Adipose tissue (tissue), 3 donors: ENCODE measurements around the gene NDUFB8. TPM values are rescaled to one million over a fixed set of nuclear protein-coding genes. Genes with fewer than 3 reads are reported as not detected.

Experiments used
- H3K27ac ChIP-seq: one replicate; pipeline ENCODE4 v1.5.1; 2013; ENCODE audit warnings: low read depth, low read length
- WGBS, 3 donors: extraction: QIAGEN DNeasy Blood & Tissue Kit; methylation state at CpG; one replicate each; pipeline ENCODE4 v1.1.7; 2013; 5-methylcytosine and 5-hydroxymethylcytosine counted together
- polyA plus RNA-seq, 3 donors: library from polyadenylated mRNA; stranded (reverse); fragments of 200-250 nt; gene quantifications; one replicate each; pipeline ENCODE4 v1.2.3, GENCODE V29; 2013
- donor health status: healthy with polysubstance abuse.
- donor health status: Bipolar disorder and iron deficiency.
- donor health status: healthy.

The NDUFB8 gene
- polyA plus RNA-seq, 3 donors = 140 to 379 (median 306) TPM

DNA sequence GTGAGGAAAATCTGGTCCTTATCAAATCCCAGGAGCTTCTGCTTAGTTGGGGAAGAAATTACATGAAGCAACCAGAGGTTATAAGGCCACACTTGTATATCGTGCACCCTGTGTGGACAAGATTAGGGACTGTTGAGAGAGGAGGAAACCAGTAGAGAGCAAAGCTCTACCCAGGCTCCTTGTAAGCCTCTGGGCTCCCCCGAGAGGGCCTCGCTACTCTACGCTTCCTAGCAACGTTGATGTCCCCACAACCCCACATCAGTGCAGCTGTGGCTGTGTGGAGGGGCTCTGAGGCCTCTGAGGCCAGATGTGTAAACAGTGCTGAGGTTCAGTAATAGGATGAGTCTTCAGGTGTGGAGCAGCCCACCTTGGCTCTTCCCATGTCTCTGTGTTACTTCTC, 22.1 kb upstream of the NDUFB8 start:
- WGBS, 3 donors = 74 to 77% (median 75%) methylated on average over 5 of the region's 5 CpGs
- no peak overlapping the region for H3K27ac ChIP-seq

DNA sequence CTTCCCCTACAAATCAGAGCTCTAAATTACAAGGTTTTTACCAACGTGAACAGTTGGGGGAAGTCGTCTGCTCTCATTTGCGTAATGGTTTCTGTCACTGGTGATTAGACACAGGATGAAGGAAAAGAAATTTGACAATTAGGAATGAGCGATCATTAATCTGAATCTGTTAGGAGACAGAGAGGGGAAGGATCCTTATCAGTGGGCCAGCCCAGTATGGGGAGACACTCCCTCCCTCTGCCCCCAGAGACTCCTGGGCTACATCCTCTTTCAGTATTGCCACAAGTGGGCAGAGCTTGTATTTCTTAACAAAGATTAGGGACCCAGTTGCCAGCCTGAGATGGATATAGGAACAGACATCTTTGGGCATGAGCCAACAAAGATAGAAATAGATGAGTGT, 21.5 kb upstream of the NDUFB8 start:
- H3K27ac ChIP-seq = no peak overlapping the region
- WGBS, 3 donors = 57 to 82% (median 60%) methylated on average over 4 of the region's 4 CpGs

DNA sequence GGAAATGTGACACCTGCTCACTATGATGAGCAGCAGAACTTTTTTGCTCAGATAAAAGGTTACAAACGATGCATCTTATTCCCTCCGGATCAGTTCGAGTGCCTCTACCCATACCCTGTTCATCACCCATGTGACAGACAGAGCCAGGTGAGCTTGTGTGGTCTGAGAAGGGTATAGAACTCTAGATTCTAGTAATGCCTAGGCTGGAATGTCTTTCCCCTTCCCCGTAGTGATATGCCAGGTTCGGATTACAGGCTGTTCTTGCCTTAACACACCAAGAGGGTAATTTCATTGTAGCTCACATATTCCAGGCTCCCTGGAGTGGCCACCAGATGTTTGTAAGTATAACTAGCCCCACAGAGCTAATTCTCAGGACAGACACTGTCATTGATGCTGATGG, 15.3 kb upstream of the NDUFB8 start:
- WGBS, 3 donors = 90 to 93% (median 92%) methylated on average over 5 of the region's 5 CpGs
- H3K27ac ChIP-seq = no peak overlapping the region

DNA sequence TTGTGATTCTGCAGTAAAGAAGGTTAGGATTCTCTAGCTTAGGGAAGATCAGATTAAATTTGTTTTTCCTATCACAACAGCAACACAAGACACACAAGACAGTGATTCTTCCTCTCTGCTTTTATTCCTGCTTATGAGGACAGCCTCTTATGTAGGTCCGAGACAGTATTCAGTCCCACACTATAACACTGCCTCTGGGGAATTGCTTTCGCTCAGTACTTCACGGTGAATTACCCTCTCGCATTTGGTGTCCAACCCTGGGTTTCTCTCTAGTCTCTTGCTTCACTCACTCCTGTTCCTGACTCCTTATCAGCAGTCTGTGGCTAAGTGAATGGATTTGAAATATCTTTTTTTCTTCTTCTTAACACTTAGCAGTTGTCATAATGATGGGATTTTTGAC, 7.8 kb upstream of the NDUFB8 start:
- H3K27ac ChIP-seq = no peak overlapping the region
- WGBS, 3 donors = 90 to 91% (median 90%) methylated on average over 4 of the region's 4 CpGs

DNA sequence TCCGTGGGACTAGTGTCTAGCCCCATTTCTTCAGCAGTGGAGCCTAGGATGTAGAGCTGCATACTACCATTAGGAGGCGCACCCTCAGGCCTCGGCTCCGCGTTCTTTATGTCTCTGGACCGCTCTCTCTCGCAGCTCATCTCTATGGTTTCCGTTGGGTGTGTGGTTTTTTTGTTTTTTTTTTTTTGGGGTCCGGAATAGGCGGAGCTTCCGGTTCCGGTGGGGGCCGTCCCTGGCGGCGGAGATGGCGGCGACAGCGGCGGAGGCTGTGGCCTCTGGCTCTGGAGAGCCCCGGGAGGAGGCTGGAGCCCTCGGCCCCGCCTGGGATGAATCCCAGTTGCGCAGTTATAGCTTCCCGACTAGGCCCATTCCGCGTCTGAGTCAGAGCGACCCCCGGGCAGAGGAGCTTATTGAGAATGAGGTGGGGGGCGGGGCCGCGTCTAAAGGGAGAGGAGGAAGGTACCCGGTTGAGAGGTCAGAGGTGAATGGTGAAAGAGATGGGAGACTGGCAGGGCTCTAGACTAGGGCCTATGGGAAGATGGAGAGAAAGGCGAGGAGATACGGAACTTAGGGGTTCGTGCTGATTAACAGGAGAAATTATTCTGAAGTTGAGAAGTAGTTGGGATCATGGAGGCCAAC, 6.2 kb upstream of the NDUFB8 start, which contains the start of gene HIF1AN:
Gene HIF1AN (plus strand): TSS at position 229 of the 639 bp plus-strand sequence. CDS start 16 bp downstream, at position 245.
- 0 to 1% (median 1%) methylated on average over 35 of the region's 35 CpGs for WGBS, 3 donors
- no peak within 1 kb of the TSS for H3K27ac ChIP-seq

DNA sequence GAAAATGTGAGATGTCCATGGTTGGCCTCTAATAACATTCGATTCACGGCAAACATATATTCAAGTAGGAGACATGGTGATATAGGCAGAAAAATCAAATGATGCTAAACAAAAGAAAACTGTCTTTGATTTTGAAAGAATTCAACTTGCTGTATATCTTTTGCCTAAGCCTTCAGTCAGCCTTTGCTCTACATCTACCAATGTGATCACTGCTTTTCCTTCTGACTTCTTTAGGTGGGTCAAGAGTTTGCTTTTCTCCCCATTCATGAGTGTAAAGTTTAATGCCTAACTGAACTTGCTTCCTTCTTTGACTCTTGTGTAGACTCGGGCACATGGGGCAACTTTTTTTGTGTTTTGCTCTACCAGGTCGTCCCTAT, 5.7 kb upstream of the NDUFB8 start:
- WGBS, 3 donors = 48 to 51% (median 50%) methylated on average over 4 of the region's 4 CpGs
- H3K27ac ChIP-seq = no peak overlapping the region

DNA sequence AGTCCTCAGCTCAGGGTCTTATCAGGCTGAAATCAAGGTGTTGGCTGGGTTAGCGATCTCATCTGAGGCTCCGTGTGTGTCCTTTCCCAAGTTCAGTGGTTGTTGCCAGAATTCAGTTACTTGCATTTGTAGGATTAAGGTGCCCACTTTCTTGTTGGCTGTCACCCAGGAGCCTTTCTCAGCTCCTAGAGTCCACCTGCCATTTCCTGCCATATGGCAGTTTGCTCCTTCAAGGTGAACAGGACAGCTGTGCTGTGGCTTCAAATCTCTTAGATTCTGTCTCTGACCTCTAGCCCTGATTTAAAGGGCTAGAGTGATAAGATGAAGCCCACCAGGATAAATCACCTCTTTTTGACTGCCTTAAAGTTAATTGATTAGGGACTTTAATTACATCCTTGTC, 5.1 kb upstream of the NDUFB8 start:
- 68 to 89% (median 85%) methylated on average over 2 of the region's 2 CpGs for WGBS, 3 donors
- H3K27ac ChIP-seq = no peak overlapping the region

DNA sequence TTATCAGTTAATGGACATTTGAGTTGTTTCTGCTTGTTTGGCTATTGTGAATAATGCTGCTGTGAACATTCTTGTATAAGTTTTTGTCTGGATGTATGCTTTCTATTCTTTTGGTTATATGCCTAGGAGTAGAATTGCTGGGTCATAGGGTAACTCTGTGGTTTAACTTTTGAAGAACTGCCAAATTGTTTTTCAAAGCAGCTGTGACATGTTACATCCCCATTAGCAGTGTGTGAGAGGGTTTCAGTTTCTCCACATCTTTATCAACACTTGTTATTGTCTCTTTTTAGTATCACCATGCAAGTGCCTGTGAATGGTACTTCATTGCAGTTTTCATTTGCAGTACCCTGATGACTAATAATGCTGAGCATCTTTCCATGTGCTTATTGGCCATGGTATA, 2.1 kb upstream of the NDUFB8 start:
- H3K27ac ChIP-seq = no peak overlapping the region

DNA sequence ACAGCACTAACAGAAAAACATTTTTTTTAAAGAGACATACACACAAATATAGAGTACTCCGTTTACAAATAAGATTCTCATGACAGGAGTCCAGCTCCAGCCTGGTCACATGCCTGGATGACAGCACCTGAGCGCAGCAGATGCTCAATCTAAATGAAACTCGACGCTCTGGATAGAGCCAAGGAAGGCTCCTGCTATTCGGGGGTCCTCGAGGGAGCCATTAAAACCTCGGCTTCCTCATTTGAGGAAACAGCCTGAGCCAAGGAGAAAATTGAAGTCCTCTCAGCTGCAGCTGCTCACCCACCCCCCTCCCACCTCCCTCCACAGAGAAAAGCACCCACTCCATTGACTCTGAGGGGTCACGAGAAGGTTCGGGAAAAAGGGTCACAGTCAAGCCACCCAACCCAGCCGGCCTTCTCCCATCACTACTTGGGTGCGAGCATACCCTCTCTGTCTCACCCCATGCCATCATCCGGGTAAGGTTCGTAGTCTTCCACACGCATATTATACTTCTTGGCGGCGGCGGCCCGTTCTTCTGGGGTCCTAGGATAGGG, 673 bp downstream of the NDUFB8 start:
- WGBS, 3 donors = 1 to 2% (median 1%) methylated on average over 18 of the region's 18 CpGs
- no peak overlapping the region for H3K27ac ChIP-seq

DNA sequence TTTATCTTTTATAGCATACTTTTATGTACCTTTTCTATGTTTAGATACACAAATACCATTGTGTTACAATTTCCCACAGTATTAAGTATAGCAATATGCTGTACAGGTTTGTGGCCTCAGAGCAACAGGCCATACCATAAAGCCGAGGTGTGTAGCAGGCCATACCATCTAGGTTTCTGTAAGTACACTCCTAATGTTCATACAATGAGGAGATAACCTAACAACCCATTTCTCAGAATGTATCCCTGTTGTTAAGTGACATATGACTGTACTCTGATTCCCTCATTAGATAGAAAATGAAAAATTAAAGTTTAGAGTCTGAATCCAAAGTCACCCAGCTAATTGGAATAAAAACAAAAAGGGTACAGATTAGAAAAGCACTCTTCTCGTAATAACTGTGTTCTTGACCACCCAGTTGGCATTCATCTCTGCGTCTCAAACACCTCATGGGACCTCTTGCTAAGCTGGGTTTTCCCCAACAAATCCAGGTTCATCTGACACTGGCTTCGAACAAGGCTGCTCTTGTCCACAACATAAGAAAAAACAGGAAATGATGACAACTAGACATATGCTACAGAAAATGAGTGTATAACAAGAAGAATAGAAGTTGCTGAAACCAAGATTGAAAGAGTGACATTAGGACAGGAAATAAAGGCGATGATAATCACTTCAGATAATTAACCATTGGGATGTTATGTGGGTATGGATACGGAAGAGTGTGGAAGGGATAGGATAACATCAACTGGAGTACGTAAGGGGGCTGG, 1.4 kb downstream of the NDUFB8 start:
- no peak overlapping the region for H3K27ac ChIP-seq
- 46 to 60% (median 48%) methylated on average over 7 of the region's 7 CpGs for WGBS, 3 donors

DNA sequence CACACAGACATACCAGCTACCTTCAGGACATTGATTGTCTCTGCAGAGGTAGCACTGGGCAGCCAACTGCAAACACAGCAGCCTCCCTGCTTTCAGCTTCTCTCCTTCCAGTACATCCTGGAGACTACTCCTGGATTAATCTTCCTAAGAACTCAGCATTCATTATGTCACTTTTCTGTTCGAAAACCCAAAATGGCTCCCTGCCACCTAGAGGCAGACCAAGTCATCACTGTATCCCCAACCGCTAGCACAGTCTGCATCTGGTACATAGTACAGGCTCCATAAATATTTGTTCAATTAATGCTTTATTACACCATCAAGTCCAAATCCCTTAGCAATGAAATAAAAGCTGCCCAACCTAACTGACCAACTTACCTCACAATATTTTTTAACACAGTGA, 5.0 kb downstream of the NDUFB8 start:
- 82 to 88% (median 86%) methylated on average over 2 of the region's 2 CpGs for WGBS, 3 donors
- H3K27ac ChIP-seq = no peak overlapping the region

DNA sequence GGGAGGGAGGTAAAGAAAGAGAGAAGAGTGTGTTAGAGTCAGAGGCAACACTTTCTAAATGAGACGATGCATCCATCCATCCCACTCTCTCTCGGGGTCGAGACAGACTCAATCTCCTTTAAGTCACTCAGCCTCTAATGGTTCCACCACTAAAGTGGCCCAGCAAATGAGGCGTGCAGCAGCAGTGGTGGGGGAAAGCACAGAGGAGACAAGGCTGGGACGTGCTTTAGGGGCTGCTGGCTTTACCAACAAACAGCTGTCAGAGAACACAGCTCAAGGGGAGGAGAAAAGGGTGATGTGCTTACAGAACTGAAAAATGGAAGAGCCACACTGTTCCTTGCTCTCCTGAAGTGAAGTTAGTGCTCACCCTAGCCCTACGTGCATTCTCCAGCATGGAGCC, 5.5 kb downstream of the NDUFB8 start:
- WGBS, 3 donors = 86 to 90% (median 88%) methylated on average over 6 of the region's 6 CpGs
- no peak overlapping the region for H3K27ac ChIP-seq

DNA sequence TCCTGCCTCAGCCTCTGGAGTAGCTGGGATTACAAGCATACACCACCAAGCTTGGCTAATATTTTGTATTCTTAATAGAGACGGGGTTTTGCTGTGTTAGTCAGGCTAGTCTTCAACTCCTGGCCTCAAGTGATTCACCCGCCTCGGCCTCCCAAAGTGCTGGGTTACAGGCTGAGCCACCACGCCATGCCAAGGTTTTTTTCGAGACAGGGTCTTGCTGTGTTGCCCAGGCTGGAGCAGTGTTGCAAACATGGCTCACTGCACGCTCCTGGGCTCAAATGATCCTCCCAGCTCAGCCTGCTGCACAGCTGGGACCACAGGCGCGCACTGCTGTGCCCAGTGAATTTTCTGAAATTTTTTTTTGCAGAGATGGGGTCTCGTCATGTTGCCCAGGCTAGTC, 6.7 kb downstream of the NDUFB8 start:
- no peak overlapping the region for H3K27ac ChIP-seq
- 93 to 97% (median 96%) methylated on average over 9 of the region's 9 CpGs for WGBS, 3 donors

DNA sequence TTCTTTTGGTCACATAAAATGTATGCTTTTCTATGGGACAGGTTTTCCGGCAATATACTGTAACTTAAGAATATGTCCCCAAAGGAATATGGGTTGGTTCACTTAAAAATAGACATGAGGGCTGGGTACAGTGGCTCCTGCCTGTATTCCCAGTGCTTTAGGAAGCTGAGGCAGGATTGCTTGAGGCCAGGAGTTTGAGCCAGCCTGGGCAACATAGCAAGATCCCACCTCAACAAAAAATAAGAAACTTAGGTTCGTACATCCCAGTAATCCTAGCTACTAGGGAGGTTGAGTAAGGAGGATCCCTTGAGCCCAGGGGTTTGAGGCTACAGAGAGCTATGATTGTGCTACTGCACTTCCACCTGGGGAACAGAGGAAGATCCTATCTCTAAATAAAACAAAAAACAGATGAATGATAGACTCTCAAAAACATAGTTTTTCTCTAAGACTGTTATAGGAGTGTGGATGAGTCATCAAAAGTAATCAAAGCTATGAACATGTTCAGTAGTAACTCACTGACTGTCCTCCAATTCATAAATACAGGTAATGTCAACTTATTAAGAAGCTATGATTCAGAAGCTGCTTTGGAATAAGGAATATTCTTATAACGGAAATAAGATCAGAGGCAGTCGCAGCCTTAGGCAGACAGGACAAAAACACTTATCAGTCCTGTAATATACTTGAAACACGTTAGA, 7.4 kb downstream of the NDUFB8 start:
- no peak overlapping the region for H3K27ac ChIP-seq
- WGBS, 3 donors = 76 to 82% (median 82%) methylated on average over 5 of the region's 5 CpGs

DNA sequence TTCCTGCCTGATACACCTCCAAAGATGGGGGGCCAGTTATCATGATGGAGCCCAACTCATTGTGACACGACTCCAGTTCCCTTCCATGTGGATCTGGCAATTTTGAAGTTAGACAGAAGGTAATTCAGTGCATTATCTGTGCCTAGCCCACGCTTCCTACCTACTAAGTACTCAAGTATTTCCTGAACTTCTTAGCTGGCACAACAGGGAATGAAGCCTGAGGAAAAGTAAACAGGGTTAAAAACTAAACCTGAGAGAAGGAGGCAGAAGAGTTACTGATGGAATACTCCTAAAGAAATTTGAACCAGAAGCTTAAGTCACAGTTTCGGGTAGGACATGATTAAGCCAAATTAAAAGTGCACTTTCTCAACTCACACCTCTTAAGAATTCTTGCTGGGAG, 8.9 kb downstream of the NDUFB8 start:
- no peak overlapping the region for H3K27ac ChIP-seq

DNA sequence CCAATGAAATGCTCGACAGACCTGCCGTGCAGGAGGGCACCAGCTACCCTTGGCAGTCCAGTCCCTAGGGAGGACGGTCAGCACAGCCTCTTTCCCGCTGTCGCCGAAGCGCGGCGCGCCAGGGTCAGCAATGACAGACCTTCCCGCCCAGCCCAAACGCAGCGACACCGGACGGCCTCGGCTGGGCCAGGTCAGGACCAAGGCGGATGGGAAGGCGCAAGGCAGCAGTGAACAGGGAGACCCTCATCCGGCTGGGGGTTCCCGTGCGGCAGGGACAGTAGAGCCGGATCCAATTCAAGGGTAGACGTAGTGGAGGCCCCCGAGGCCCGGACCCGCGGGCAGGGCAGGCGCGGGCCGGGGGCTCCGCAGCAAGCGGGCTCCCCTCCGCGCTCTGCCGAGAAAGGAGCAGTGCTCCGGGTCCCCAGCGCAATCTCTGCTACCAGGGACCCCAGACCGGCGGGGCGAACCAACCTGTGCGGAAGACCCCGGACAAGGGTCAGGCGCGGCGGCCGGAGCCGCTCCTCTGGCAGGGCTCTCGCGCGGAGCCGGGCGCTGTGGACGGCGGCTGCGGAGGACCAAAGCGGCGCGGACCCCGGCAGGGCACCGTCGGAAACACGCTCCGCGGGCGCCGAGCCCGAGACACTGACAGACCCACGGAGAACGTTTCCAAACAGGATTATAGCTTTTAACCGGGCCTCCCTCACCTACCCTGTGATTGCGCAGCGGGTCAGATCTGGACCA, 10.2 kb downstream of the NDUFB8 start, which contains the start of gene SEC31B:
Gene SEC31B (minus strand): TSS at position 551 of the 741 bp plus-strand sequence. CDS start 2,909 bp downstream, outside the sequence.
- H3K27ac ChIP-seq = no peak within 1 kb of the TSS

More for the DNA sequence above, 8.9 kb downstream of the NDUFB8 start:
- 77 to 84% (median 78%) methylated on average over 3 of the region's 3 CpGs for WGBS, 3 donors

DNA sequence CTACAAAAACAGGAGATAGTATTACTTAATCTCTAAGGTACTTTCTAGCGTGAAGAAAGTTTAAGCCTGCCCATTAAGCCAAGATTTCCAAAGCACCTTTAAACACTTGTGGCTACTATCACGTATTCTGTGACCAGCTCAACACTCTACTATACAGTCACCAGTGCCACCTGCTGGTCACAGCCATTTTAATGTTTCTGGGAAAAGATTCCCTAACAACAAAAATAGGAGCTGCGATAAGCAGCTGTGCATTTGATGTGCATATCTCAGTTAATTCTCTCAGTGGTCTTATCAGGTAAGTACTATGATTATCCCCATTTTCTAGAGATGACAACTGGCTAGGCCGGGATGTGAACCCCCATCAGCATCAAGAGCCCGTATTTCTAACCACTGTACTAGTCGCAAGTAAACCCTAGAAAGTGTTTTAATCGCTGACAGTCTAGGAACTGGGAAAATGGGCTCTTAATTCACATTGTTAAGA, 10.9 kb downstream of the NDUFB8 start:
- 10 to 18% (median 12%) methylated on average over 7 of the region's 7 CpGs for WGBS, 3 donors
- no peak overlapping the region for H3K27ac ChIP-seq

More for the DNA sequence above, 10.2 kb downstream of the NDUFB8 start, which contains the start of gene SEC31B:
- 6 to 15% (median 9%) methylated on average over 72 of the region's 72 CpGs for WGBS, 3 donors

DNA sequence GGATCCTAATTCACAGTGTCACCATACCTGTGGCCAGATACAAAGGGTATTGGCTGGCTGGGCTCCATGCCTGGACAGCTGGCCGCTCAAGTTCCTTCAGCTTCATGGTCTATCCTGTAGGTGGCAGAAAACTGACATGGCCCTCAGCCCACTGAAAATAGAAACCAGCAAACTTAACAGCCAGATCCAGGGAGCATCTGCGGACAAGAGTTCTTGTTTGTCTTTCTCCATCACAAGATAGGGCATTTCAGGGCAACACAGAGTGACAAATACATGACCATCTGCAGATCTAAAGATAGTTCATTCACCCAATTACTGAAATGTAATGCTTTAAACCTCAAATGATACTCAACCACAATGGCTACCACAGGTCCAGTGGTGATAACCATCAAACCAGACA, 12.8 kb downstream of the NDUFB8 start:
- 80 to 91% (median 85%) methylated on average over 2 of the region's 2 CpGs for WGBS, 3 donors
- H3K27ac ChIP-seq = no peak overlapping the region
